NCI-H526 (cell line): Measurements from ENCODE around the gene NXPH4.

ENCODE experiments used
- DNase-seq, 2 experiments: peaks; one replicate each; lab custom pipeline; 2025; lab: John Stamatoyannopoulos, UW

Gene NXPH4

DNA sequence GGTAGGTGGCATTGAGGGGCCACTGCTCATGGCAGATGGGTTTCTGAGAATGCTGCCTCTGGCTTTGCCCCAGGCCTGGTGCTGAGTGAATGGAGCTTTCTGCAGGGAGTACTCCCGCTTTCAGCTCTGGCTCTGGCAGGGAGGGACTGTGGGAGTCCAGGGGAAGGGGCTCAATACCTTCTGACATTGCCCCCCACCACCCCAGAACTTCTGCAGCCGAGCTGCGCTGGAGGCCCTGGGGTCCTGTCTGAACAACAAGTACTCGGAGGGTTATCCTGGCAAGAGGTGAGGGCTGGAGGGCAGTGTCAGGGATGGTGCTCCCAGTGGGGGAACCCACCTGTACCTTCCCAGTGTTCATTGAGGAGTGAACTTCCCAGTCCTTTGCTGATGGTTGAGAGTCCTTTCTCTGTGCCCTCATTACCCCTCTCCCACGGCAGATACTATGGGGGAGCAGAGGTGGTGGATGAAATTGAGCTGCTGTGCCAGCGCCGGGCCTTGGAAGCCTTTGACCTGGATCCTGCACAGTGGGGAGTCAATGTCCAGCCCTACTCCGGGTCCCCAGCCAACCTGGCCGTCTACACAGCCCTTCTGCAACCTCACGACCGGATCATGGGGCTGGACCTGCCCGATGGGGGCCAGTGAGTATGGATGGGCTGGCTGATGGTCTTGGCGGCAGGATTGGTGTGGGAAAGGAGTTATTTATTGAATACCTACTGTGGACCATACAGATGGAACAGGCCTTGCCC is 14.9 kb downstream of the NXPH4 start:
- DNase-seq, result no peak

DNA sequence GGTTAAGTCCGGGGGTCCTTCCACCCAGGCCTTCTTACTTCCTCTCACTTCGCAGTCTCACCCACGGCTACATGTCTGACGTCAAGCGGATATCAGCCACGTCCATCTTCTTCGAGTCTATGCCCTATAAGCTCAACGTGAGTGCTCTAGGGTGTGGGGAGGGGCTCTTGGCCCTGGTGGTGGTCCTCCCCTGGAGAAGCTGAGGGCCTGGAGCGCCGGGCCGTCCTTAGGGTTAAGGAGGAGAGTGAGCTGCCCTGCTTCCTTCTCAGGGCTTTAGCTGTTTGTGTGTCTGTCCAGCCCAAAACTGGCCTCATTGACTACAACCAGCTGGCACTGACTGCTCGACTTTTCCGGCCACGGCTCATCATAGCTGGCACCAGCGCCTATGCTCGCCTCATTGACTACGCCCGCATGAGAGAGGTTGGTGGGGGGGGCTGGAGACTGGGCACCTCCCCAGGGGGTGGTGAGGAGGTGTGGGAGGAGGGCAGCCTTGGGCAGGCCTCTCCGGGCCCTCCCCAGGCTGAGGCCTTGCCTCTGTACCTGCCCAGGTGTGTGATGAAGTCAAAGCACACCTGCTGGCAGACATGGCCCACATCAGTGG is 15.7 kb downstream of the NXPH4 start:
- no peak for DNase-seq

DNA sequence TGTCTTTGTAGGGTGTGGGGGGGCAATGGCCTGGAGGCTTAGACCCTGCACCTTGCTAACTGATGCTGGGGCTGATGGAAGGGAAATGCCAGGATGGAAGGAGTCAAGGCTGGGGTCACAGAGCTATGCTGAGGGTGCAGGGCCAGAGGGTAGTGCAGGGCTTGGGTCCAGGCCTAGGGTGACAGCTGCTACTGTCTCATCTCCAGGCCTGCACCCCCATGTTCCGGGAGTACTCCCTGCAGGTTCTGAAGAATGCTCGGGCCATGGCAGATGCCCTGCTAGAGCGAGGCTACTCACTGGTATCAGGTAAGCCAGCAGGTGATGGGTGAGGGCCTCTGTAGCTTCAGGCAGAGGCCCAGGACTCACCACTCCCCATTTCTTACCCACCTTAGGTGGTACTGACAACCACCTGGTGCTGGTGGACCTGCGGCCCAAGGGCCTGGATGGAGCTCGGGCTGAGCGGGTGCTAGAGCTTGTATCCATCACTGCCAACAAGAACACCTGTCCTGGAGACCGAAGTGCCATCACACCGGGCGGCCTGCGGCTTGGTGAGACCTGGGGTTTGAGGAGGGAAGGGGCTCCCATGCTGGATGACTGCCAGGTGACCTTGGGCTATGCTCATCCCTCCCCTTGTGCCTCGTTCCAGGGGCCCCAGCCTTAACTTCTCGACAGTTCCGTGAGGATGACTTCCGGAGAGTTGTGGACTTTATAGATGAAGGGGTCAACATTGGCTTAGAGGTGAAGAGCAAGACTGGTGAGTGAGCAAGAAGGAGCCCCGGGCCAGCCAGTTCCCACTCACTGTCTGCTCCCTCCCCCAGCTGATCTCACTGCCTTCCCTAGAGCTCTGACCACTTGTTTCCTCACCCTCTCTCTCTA is 17.0 kb downstream of the NXPH4 start:
- DNase-seq, result no peak

DNA sequence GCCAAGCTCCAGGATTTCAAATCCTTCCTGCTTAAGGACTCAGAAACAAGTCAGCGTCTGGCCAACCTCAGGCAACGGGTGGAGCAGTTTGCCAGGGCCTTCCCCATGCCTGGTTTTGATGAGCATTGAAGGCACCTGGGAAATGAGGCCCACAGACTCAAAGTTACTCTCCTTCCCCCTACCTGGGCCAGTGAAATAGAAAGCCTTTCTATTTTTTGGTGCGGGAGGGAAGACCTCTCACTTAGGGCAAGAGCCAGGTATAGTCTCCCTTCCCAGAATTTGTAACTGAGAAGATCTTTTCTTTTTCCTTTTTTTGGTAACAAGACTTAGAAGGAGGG is 17.6 kb downstream of the NXPH4 start:
- no peak for DNase-seq

GRCh38 chr12:57234571-57235016 is 18.0 kb downstream of the NXPH4 start:
- no peak for DNase-seq

DNA sequence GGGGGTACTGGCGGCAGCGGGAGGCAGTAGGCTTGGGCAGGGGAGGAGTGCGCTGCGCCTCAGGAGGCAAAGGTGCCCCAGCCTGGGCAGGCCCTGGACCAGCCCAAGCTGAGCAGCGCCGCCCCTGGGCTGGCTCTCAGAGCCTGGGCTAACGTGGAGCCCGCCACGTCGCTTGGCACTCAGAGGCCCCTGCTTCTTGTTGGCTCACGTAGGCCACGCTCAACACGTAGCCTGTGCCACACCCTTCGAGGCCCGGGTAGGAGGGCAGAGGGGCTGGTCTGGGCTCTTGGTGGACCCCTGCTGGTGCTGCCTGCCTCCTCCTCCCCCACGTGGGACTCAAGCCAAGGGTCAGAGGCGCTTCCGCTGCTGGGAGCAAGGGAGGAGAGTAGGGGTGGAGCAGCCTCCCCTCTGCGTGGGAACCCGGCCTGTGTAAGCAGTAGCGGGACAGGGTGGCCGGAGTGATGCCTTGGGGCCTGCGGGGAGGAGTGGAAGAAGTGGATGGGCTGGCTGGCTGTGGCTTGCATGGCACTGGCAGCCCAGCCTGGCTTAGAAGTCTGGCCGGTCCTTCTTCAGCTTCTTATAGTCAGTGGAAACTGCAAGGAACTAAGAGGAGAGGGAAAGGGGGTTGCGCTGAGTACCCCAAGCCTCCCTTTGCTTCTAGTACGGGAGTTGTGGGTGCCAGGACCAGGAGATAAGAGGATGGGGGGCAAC is 18.6 kb downstream of the NXPH4 start:
- peak; percentile 73 to 87 for DNase-seq

DNA sequence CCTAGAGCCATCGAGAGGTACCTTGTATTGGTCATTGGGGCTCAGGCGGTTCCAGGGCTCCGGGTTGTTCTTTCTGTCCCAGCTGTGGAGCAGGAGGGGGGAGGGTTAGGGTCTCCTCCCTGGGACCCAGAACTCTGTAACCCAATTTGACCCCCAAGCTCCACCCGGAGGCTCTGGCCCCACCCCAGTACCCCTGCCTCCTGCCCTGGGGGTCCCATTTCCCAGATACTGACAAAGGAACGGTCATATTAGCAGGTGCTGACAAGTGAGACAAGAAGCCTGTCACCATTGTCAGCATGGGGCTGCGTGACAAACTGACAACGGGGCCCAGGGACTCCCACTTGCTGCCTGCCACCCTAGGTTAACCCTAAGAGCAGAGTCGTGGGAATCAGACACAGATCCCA is 19.1 kb downstream of the NXPH4 start:
- no peak for DNase-seq

DNA sequence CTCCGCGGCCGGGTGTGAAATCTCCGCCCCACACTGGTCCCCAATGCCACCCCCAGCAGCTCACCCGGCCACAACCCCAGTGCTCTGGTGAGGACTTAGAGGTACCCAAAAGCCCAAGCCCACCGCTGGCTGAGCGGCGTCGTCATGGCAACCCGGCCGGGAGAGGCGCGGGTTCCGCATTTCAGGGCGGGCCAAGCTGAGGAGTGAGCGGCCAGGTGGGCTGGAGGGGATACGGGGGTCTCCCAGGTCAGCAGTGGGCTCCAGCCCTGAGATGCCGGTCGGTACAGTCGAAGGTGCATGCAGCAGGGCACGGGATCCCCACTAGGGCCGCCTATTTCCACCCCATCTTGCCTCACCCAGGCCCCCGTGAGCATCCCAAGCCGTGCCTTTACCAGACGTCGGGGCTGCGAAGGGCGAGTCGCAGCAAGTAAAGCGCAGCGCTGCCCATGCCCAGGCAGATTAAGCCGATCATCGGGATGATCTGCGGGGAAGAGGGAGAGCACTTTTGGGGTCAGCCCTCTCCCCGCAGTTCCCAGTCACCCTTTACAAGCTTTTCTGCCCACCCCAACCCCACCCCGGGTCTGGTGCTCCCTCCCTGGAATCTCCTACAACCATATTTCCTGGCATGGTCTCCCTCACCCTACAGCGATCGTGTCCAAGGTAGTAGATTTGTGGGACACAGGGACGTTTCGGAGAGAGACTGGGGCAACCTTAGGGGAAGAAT is 19.8 kb downstream of the NXPH4 start:
- peak in 1 of 2 experiments; percentile 73 for DNase-seq

- DNase-seq, result peak; percentile 43 to 71
These were observed 20.5 kb downstream of the NXPH4 start for GRCh38 chr12:57236925-57237595.

- DNase-seq, result peak; percentile 92
These were observed 21.0 kb downstream of the NXPH4 start for GRCh38 chr12:57237596-57237931.

DNA sequence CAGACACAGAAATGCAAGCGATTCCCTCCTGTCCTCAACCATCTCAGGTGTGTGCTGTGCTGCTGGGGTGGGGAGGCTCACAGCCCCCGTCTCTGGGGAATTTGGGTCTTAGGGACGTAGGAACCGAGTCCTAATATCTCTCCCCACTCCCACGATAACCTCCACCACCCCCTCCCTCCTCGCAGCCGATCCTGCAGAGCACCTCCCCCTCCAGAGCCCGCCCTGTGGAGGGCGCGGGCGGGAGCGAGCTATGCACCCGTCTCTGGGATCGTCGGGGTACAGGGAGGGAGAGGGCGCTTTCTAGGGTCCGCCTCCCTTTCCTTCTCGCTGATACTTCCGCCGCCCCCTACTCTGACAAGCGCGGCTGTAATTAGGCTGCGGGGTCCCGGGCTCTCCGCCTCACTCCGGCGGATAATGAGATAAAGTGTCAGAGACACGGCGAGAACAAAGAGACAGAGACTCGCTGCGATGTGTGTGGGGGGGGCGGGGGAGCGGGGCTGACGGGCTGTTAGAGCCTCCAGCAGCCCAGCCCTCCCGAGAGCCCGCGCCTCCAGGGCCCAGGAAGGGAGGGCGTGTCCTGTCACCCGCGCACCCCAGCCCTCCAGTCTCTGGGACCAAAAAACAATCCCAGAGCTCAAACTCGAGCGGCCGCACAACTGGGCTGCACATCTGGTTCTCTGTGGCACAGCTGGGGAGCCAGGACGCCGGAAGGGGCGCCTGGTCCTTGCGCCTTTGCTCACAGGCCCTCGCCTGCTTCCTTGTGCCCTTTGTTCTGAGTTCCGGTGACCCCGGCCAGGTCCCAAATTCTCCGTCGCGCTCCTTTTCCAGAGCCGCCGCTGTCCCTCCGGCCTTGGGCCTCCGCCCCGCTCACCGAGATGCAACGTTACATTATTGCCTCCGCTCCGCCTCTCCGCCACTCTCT is 21.6 kb downstream of the NXPH4 start:
- peak; percentile 64 to 88 for DNase-seq

GRCh38 chr12:57238854-57239554 is 22.4 kb downstream of the NXPH4 start:
- peak; percentile 83 to 94 for DNase-seq

DNA sequence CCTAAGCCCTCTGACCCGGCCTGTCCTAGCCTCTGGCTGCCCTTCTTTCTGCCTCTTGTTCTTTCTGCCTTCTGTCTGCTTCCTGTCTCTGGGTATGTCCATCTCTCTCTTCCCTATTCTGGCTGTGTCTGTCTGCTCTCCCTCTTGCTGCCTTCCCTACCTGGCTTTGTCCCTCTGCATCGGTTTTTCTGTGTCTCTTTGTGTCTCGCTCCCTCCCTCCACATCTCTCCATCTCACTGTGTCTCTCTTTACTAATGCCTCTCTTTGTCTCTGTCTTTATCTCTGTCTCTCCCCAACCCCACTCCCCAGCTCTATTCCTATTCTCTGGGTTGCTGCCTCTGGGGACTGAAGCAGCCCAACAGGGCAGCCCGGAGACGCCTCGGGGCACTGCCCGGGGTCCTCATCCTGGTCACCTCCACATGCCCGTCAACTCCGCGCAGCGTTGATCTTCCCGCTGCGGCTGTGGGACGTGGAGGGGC is 23.0 kb downstream of the NXPH4 start:
- peak; percentile 74 to 75 for DNase-seq

- DNase-seq, result peak; percentile 89 to 91
These were observed 23.7 kb downstream of the NXPH4 start for GRCh38 chr12:57240066-57240921.

- peak; percentile 55 to 80 for DNase-seq
These were observed 24.4 kb downstream of the NXPH4 start for GRCh38 chr12:57240926-57241401.

GRCh38 chr12:57241402-57242310 is 25.1 kb downstream of the NXPH4 start:
- DNase-seq, result peak in 1 of 2 experiments; percentile 79

DNA sequence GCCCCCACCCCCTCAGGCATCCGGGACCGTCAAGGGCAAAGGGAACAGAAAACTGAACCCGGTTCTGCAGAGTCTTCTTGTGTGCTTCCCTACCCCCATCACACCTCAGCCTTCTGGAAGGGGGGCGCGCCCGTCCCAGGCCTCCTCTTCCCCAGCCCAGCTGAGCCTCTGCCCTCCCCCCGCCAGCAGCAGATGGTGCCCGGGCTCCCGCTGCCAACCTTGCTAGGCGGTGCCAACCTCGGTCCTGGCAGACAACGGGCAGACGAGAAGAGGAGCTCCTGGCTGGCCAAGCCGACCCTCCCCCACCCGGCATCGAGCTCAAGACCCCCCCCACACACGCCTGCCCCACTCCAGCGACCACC is 25.7 kb downstream of the NXPH4 start:
- peak; percentile 88 to 95 for DNase-seq
